WTC11 (cell line): ENCODE measurements around the gene SERTAD1. TPM values are rescaled to one million over a fixed set of nuclear protein-coding genes. Genes with fewer than 3 reads are reported as not detected.

Experiments
- ATAC-seq: fragments of 200-7000 bp; cut with Tn5 transposase; 2 replicates; pipeline ENCODE4 v1.10.0; 2021; ENCODE audit warnings: mild to moderate bottlenecking, moderate library complexity
- CTCF ChIA-PET: fragments of 300-600 bp; sonication (Branson Sonifier 250); formaldehyde crosslinking; loops from one replicate; lab custom pipeline; 2021; ENCODE audit warnings: antibody characterized with exemption; lab: Charles Lee
- POLR2A ChIA-PET: fragments of 350-600 bp; sonication (Branson Sonifier 250); formaldehyde crosslinking; loops from one replicate; lab custom pipeline; 2021; ENCODE audit warnings: antibody characterized with exemption; lab: Charles Lee
- DNase-seq: peaks from one replicate; pipeline ENCODE4 v3.0.0; 2021; ENCODE audit warnings: low spot score
- H3K27ac Mint-ChIP-seq: 2 replicates; pipeline ENCODE4 v1.8.0; 2021; ENCODE audit warnings: mixed read lengths
- H3K27me3 Mint-ChIP-seq: 2 replicates; pipeline ENCODE4 v1.8.0; 2021; ENCODE audit warnings: low read depth, mild to moderate bottlenecking, moderate library complexity, mixed read lengths
- H3K36me3 Mint-ChIP-seq: 2 replicates; pipeline ENCODE4 v1.8.0; 2021; ENCODE audit warnings: mixed read lengths
- H3K4me1 Mint-ChIP-seq: 2 replicates; pipeline ENCODE4 v1.8.0; 2022; ENCODE audit warnings: mixed read lengths
- H3K4me3 Mint-ChIP-seq: 2 replicates; pipeline ENCODE4 v1.8.0; 2021; ENCODE audit warnings: mild to moderate bottlenecking, moderate library complexity, mixed read lengths
- H3K9me3 Mint-ChIP-seq: 2 replicates; pipeline ENCODE4 v1.8.0; 2021; ENCODE audit warnings: mixed read lengths
- total RNA-seq: library from RNA; stranded (reverse); gene quantifications from 3 replicates; pipeline ENCODE4 v1.2.3, GENCODE V29; 2021
- TF ChIP-seq, protein P1 (sequence below): fragments of 250-450 bp; sonication (Bioruptor Pico); IDR thresholded peaks from 2 replicates; pipeline ENCODE4 v2.1.2; 2022; ENCODE audit warnings: mild to moderate bottlenecking, moderate library complexity

SERTAD1 gene
- total RNA-seq, 1 experiment from 2014 or later: 6.8 TPM

- H3K27me3 Mint-ChIP-seq: no peaks in the 10 kb centered on the region
- H3K36me3 Mint-ChIP-seq: peaks cover 30% of the 10 kb centered on the region
- POLR2A ChIA-PET: no interaction called here
- no peak overlapping the region for H3K27ac Mint-ChIP-seq
- CTCF ChIA-PET: interaction anchor here (0.9 kb wide), 1 partner anchor 9 kb away, joined by 5 read pairs; no protein-coding TSS in a partner anchor
- no peaks in the 10 kb centered on the region for H3K9me3 Mint-ChIP-seq
- no peak for DNase-seq
- H3K4me3 Mint-ChIP-seq: no peak overlapping the region
- TF ChIP-seq, protein P1, sequence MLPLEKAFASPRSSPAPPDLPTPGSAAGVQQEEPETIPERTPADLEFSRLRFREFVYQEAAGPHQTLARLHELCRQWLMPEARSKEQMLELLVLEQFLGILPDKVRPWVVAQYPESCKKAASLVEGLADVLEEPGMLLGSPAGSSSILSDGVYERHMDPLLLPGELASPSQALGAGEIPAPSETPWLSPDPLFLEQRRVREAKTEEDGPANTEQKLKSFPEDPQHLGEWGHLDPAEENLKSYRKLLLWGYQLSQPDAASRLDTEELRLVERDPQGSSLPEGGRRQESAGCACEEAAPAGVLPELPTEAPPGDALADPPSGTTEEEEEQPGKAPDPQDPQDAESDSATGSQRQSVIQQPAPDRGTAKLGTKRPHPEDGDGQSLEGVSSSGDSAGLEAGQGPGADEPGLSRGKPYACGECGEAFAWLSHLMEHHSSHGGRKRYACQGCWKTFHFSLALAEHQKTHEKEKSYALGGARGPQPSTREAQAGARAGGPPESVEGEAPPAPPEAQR (CRISPR knock-in tag): no peak
- ATAC-seq: no peak
- peaks cover 4% of the 10 kb centered on the region for H3K4me1 Mint-ChIP-seq
Observed at GRCh38 chr19:40371802-40372122, 54.0 kb downstream of the SERTAD1 start.

Other genes starting within 250 kb of the SERTAD1 start
- 23.5 to 25.5 TPM (median 24.4 TPM) in 3 replicates for gene MAP3K10, start 234.6 kb downstream of the SERTAD1 start, total RNA-seq
- gene TTC9B, start 207.6 kb downstream of the SERTAD1 start, total RNA-seq: 0.23 TPM in 1 of 3 replicates, not detected in the others
- gene CCNP, start 199.3 kb downstream of the SERTAD1 start, total RNA-seq: 0.83 to 2.4 TPM (median 1.9 TPM) in 3 replicates
- 156 to 174 TPM (median 161 TPM) in 3 replicates for gene AKT2, start 140.6 kb downstream of the SERTAD1 start, total RNA-seq
- 14.7 to 17.2 TPM (median 15.6 TPM) in 3 replicates for gene C19orf47, start 77.6 kb downstream of the SERTAD1 start, total RNA-seq
- gene PLD3, start 77.3 kb downstream of the SERTAD1 start, total RNA-seq: 190 to 200 TPM (median 193 TPM) in 3 replicates
- 0.21 to 0.31 TPM (median 0.25 TPM) in 3 replicates for gene HIPK4, start 35.8 kb downstream of the SERTAD1 start, total RNA-seq
- gene PRX, start 12.6 kb downstream of the SERTAD1 start, total RNA-seq: 8.2 to 8.4 TPM (median 8.3 TPM) in 3 replicates
- gene SERTAD3, start 18.3 kb upstream of the SERTAD1 start, total RNA-seq: 31.9 to 34.6 TPM (median 33.6 TPM) in 3 replicates
- gene BLVRB, start 39.8 kb upstream of the SERTAD1 start, total RNA-seq: 35.1 to 38.5 TPM (median 37.1 TPM) in 3 replicates
- 2.8 to 5.7 TPM (median 3.9 TPM) in 3 replicates for gene SPTBN4, start 41.0 kb upstream of the SERTAD1 start, total RNA-seq
- 71.7 to 82.1 TPM (median 76.9 TPM) in 3 replicates for gene SHKBP1, start 150.9 kb upstream of the SERTAD1 start, total RNA-seq
- gene LTBP4, start 175.4 kb upstream of the SERTAD1 start, total RNA-seq: 125 to 168 TPM (median 166 TPM) in 3 replicates